Muscle layer of colon (tissue), 2 donors: ENCODE data around the gene PMEPA1.

ENCODE experiments used
- H3K27ac ChIP-seq: one replicate; pipeline ENCODE4 v1.7.0; 2013; ENCODE audit warnings: low read depth, mild to moderate bottlenecking, low read length, moderate library complexity
- H3K27me3 ChIP-seq, 2 donors: one replicate each; pipeline ENCODE4 v1.7.0; 2013; ENCODE audit warnings: low read length in 2 of 2, mild to moderate bottlenecking in 2 of 2; ENCODE audit not compliant: insufficient read depth in 2 of 2, control insufficient read depth in 1 of 2
- H3K36me3 ChIP-seq: one replicate; pipeline ENCODE4 v1.7.0; 2013; ENCODE audit warnings: mild to moderate bottlenecking, low read length; ENCODE audit not compliant: insufficient read depth
- H3K4me1 ChIP-seq: one replicate; pipeline ENCODE4 v1.7.0; 2013; ENCODE audit warnings: mild to moderate bottlenecking, low read length; ENCODE audit not compliant: insufficient read depth
- H3K4me3 ChIP-seq, 2 donors: one replicate each; pipeline ENCODE4 v1.7.0; 2013; ENCODE audit warnings: low read length in 2 of 2, low read depth in 1 of 2, mild to moderate bottlenecking in 1 of 2, moderate library complexity in 1 of 2
- H3K9ac ChIP-seq: one replicate; pipeline ENCODE4 v1.7.0; 2013; ENCODE audit warnings: low read length
- H3K9me3 ChIP-seq: one replicate; pipeline ENCODE4 v1.7.0; 2013; ENCODE audit warnings: mild to moderate bottlenecking, low read length
- donor health status: abdominal sarcoma.
- donor health status: Adenocarcinoma of cecum.

Gene PMEPA1

DNA sequence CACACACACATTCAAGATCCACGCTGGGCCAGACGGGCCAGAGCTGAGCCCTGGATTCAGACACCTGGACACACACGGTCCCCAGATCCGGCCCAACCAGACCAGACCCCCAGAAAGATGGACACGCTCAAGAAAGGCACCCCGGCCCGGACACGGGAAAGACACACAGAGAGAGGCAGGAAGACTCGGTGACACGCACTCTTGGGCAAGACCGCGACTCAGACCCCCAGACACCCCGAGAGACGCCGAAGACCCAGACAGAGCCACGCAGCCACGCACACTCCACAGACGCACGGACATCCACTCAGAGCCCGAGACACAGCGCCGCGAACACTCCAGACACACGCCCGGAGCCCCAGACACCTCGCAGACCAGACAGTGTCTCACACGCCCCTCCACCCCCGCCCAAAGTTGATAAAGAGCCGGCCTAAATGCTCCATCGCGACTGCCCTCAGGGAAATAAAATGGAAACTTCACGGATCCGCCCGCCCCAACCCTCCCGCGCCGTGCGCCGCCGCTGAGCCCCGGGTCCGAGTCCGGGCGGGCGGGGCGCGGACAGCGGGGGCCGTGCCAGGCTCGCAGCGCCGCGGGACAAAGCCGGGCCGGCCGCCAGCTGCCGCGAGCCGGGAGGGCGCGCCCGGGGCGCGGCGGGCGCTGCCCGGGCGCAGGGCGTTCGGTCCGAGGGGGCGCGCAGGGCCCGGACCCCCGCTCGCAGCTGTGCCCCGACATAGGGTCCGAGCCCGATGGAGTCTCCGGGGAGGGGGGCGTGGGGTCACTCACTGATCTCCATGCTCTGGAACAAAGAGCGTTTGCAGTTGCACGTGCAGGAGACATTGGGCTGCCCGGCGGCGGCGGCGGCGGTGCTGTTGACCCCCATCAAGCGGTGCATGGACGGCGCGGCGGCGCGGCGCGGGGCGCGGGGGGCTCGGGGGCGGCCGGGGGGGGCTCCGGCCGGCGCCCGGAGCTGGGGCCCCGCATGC lies 831 bp downstream of the PMEPA1 start:
- peak overlapping the region; percentile 19 for H3K27ac ChIP-seq
- no peaks in the 10 kb centered on the region for H3K36me3 ChIP-seq
- peak overlapping the region; percentile 44 to 60 for H3K4me3 ChIP-seq
- peak overlapping the region; percentile 50 for H3K9ac ChIP-seq
- no peaks in the 10 kb centered on the region for H3K9me3 ChIP-seq
- no peaks in the 10 kb centered on the region for H3K27me3 ChIP-seq
- peaks cover 21% of the 10 kb centered on the region for H3K4me1 ChIP-seq

DNA sequence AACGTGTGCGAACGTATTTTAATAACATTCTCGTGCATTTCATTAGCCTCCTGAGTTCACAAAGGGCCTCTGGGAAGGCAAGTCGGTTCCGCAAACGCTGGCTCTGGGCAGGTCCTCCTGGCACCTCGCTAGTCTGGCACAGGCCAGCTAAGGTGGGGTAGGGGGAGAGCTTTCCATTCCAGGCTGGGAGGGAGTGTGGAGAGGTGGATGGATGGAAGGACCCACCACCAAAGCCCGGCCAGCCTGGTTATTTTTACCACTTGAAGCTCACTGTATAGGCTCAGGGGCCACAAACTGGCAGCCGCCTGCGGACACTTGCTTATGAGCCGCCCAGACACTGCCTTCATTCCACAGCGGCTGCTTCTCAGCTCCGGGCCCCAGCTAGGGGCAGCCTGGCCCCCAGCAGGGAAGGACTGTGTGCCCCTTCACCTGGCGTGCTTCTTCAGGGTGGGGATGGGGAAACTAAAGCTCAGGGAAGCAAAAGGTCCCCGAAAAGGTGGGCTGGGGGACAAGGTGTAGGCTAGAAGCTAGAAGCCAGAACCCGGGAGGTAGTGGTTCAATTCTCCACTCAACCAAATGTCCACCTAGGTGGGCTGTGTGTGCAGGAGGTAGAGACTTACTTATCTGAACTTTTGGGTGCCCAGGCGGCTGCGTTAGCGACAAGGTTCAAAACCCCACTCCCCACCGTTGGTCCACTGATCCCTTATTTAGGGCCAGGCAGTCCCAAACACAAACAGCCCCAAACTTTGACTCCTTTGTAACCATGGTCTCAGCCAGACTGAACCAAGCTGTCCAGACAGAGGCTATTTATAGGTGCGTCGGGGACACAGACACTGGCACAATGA lies 1.7 kb downstream of the PMEPA1 start:
- Histone ChIP-seq H3K27ac (peak overlapping the region; percentile 32), H3K9me3 (no peaks in the 10 kb centered on the region), H3K4me1 (peaks cover 16% of the 10 kb centered on the region), H3K4me3 (peak overlapping the region; percentile 44 to 60), H3K9ac (peak overlapping the region; percentile 50), H3K27me3 (no peaks in the 10 kb centered on the region), H3K36me3 (no peaks in the 10 kb centered on the region)

DNA sequence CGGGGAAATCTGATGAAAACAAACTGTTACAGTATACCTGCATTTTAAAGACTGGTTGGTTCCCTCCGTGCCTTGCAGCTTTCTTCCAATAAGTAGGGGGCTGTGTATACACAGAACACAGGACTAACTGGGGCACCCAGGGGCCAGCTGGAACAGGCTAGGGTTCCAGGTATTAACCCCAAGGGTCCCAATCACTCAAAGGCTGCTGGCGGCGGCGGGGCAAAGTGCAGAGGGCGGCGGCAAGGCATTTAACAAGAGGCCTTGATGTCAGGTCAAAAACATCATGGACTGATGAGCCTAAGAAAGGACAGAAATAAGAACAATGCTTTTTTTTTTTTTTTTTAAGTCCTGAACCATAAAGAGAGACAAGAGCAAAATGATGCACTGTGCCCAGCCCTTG lies 2.5 kb downstream of the PMEPA1 start:
- Histone ChIP-seq H3K4me1 (peaks cover 16% of the 10 kb centered on the region), H3K27me3 (no peaks in the 10 kb centered on the region), H3K27ac (peak overlapping the region; percentile 32), H3K9ac (no peak overlapping the region), H3K4me3 (no peak overlapping the region), H3K36me3 (no peaks in the 10 kb centered on the region), H3K9me3 (no peaks in the 10 kb centered on the region)

GRCh38 chr20:57705127-57705899 lies 4.5 kb downstream of the PMEPA1 start:
- Histone ChIP-seq H3K9ac (no peak overlapping the region), H3K4me1 (peaks cover 7% of the 10 kb centered on the region), H3K27me3 (no peaks in the 10 kb centered on the region), H3K4me3 (no peak overlapping the region), H3K36me3 (no peaks in the 10 kb centered on the region), H3K9me3 (no peaks in the 10 kb centered on the region), H3K27ac (no peak overlapping the region)

- no peak overlapping the region for H3K4me3 ChIP-seq
- H3K36me3 ChIP-seq: no peaks in the 10 kb centered on the region
- peaks cover 7% of the 10 kb centered on the region for H3K4me1 ChIP-seq
- no peaks in the 10 kb centered on the region for H3K9me3 ChIP-seq
- no peak overlapping the region for H3K27ac ChIP-seq
- H3K9ac ChIP-seq: no peak overlapping the region
- H3K27me3 ChIP-seq: no peaks in the 10 kb centered on the region
Observed at GRCh38 chr20:57704245-57704644, 5.6 kb downstream of the PMEPA1 start.

DNA sequence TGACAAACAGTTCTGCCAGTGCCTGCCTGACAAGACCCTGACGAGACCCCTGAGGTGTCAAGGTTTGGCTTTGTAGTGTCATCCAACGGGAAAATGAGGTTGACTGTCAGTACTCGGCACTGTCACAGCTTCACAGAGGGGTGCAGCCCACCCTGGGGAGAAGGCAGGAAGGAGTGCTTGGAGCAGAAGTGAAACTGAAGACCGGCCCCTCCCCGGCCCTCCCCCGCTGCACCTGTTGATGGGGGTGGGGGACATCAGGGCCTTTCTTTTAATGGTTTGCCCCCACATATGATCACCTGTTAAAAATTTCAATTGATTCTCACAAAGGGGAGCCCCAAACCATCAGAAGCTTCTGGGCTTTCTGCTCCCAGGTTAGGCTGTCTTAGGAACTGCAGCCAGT lies 6.8 kb downstream of the PMEPA1 start:
- no peak overlapping the region for H3K27ac ChIP-seq
- H3K9me3 ChIP-seq: no peaks in the 10 kb centered on the region
- H3K27me3 ChIP-seq: no peaks in the 10 kb centered on the region
- H3K4me3 ChIP-seq: no peak overlapping the region
- no peaks in the 10 kb centered on the region for H3K36me3 ChIP-seq
- peaks cover 4% of the 10 kb centered on the region for H3K4me1 ChIP-seq
- H3K9ac ChIP-seq: no peak overlapping the region

DNA sequence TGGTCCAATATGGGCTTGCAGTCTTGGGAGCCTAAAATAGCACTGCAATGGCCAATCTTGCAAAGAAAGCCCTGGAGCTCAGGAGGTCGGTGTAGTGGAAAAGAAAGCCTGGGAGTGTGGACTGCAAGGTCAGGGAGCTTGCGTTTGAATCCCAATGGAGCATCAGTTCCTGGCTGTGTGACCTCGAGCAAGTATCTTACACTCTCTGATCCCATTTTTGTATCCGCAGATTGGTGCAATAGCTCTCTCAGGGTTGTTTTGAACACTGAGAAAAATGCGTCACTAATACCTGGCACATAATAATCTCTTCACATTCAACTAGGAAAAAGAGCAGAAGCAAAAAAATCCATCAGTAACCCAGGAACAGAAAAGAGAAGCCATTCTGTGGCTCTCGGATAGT lies 7.3 kb downstream of the PMEPA1 start:
- H3K4me1 ChIP-seq: no peaks in the 10 kb centered on the region
- no peaks in the 10 kb centered on the region for H3K36me3 ChIP-seq
- no peak overlapping the region for H3K9ac ChIP-seq
- H3K4me3 ChIP-seq: no peak overlapping the region
- no peaks in the 10 kb centered on the region for H3K9me3 ChIP-seq
- no peaks in the 10 kb centered on the region for H3K27me3 ChIP-seq
- no peak overlapping the region for H3K27ac ChIP-seq

DNA sequence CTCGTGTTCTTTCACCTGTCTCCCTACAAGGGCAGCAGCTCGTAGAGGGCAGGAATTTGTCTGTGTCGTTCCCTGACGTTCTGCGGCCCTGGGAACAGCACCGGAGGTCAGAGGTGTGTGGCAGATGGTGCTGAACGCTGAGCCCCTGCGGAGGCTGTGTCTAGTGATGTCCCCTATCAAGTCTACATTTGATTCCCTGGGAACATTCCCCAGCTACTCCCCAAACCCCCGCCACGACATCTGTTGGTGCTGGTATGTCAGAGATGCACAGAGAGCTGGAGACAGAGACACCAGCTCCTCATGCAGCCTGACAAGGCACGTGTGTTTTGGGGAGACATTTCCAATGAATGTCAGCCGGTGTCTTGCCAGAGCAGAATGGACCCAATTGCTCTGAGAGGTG lies 7.7 kb downstream of the PMEPA1 start:
- no peaks in the 10 kb centered on the region for H3K36me3 ChIP-seq
- H3K4me1 ChIP-seq: no peaks in the 10 kb centered on the region
- no peaks in the 10 kb centered on the region for H3K9me3 ChIP-seq
- H3K9ac ChIP-seq: no peak overlapping the region
- H3K4me3 ChIP-seq: no peak overlapping the region
- H3K27ac ChIP-seq: no peak overlapping the region
- no peaks in the 10 kb centered on the region for H3K27me3 ChIP-seq

DNA sequence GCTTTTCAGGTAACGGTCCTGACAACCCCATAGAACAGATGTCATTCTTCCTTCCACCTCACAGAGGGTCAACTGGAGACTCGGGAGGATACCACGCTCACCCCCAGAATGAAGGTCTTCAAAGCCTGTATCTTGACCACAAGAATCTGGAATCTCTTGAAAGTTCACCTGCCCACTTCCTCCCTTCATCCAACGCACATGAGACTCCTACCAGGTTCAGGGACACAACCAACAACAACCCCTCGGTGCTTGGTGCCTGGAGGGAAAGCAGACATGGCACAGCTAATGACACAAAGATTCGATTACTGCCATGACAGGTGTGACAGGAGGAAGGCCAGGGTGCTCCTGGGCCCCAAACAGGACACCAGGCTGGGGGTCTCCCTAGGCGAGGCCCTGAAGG lies 8.2 kb downstream of the PMEPA1 start:
- Histone ChIP-seq H3K36me3 (no peaks in the 10 kb centered on the region), H3K4me3 (no peak overlapping the region), H3K9me3 (no peaks in the 10 kb centered on the region), H3K27ac (no peak overlapping the region), H3K4me1 (no peaks in the 10 kb centered on the region), H3K9ac (no peak overlapping the region), H3K27me3 (no peaks in the 10 kb centered on the region)

GRCh38 chr20:57701090-57701489 lies 8.7 kb downstream of the PMEPA1 start:
- H3K4me3 ChIP-seq: no peak overlapping the region
- no peaks in the 10 kb centered on the region for H3K36me3 ChIP-seq
- no peak overlapping the region for H3K27ac ChIP-seq
- H3K9ac ChIP-seq: no peak overlapping the region
- H3K9me3 ChIP-seq: no peaks in the 10 kb centered on the region
- H3K27me3 ChIP-seq: no peaks in the 10 kb centered on the region
- H3K4me1 ChIP-seq: no peaks in the 10 kb centered on the region

DNA sequence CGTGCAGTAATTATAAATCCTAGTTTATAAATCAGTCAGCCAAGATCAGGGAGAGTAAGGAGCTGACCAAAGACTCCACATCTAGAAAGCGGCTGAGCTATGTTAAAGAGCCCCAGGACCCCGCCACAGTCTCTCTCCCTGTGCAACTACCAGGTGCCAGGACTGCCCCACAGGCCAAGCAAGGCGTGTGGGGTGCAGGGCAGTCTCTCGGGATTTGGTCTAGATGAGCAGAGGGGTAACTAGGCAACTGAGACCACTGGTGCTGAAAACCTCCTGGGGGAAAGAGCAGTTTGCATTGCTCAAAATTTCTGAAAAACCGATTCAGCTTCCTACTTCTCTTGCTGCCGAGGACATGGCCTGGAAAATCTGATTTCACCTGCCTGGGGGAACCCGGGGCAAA lies 10.4 kb downstream of the PMEPA1 start:
- Histone ChIP-seq H3K27ac (no peak overlapping the region), H3K36me3 (no peaks in the 10 kb centered on the region), H3K9me3 (no peaks in the 10 kb centered on the region)

More for the DNA sequence above, 10.4 kb downstream of the PMEPA1 start:
- Histone ChIP-seq H3K27me3 (no peaks in the 10 kb centered on the region), H3K4me3 (no peak overlapping the region), H3K4me1 (no peaks in the 10 kb centered on the region), H3K9ac (no peak overlapping the region)
